HepG2 (cell line): Measurements from ENCODE around the gene BAG3. TPM values are rescaled to one million over a fixed set of nuclear protein-coding genes. Genes with fewer than 3 reads are reported as not detected.

ENCODE experiments used
- DNMT1 ChIP-seq: sonication (generic); formaldehyde crosslinking; IDR thresholded peaks from 2 replicates; pipeline ENCODE4 v1.5.1; 2020; ENCODE audit warnings: mild to moderate bottlenecking, missing genetic modification reagents
- ELF3 ChIP-seq: IDR thresholded peaks from 2 replicates; pipeline ENCODE4 v1.6.1; 2016; ENCODE audit warnings: missing genetic modification reagents, missing compliant biosample characterization
- FOSL1 ChIP-seq: sonication (generic); formaldehyde crosslinking; IDR thresholded peaks from 2 replicates; pipeline ENCODE4 v1.9.0; 2021; ENCODE audit warnings: missing genetic modification reagents, borderline replicate concordance
- MIER3 ChIP-seq: IDR thresholded peaks from 2 replicates; pipeline ENCODE4 v1.6.1; 2016; ENCODE audit warnings: missing compliant biosample characterization, borderline replicate concordance
- MIXL1 ChIP-seq: IDR thresholded peaks from 2 replicates; pipeline ENCODE4 v1.6.1; 2016
- MLLT10 ChIP-seq: sonication (generic); formaldehyde crosslinking; IDR thresholded peaks from 2 replicates; pipeline ENCODE4 v1.4.0; 2020; ENCODE audit warnings: missing genetic modification reagents
- NR1H2 ChIP-seq: sonication (generic); formaldehyde crosslinking; IDR thresholded peaks from 2 replicates; pipeline ENCODE4 v1.8.1; 2022; ENCODE audit warnings: low read depth, missing genetic modification reagents, borderline replicate concordance
- POLR2G ChIP-seq: fragments of 200-400 bp; formaldehyde crosslinking; IDR thresholded peaks from 2 replicates; pipeline ENCODE4 v1.6.1; 2018; ENCODE audit warnings: mild to moderate bottlenecking, low read depth, low read length, moderate library complexity
- SMAD1 ChIP-seq: sonication (generic); formaldehyde crosslinking; IDR thresholded peaks from 2 replicates; pipeline ENCODE4 v1.4.0; 2020; ENCODE audit warnings: missing genetic modification reagents, low read depth, mild to moderate bottlenecking, borderline replicate concordance
- STAG1 ChIP-seq: sonication (generic); formaldehyde crosslinking; IDR thresholded peaks from 2 replicates; pipeline ENCODE4 v1.4.0; 2020; ENCODE audit warnings: missing genetic modification reagents
- ZNF12 ChIP-seq: sonication (generic); formaldehyde crosslinking; IDR thresholded peaks from 2 replicates; pipeline ENCODE4 v1.5.0; 2020; ENCODE audit warnings: missing genetic modification reagents
- ZNF329 ChIP-seq: sonication (generic); formaldehyde crosslinking; IDR thresholded peaks from 2 replicates; pipeline ENCODE4 v1.9.0; 2021; ENCODE audit warnings: low read depth, mild to moderate bottlenecking, missing genetic modification reagents
- polyA plus RNA-seq, 8 experiments: library from polyadenylated mRNA; depleted of rRNA in 3 of 8; stranded (reverse) in 7 of 8; unstranded in 1 of 8; fragments of >200 nt; fragmentation: Illumina TruSeq in 4 of 8; extraction: Trizol in 4 of 8; gene quantifications; 2 replicates each; pipeline versions ENCODE4 v1.2.1 to v1.2.3, GENCODE V29; 2011 to 2016; ENCODE audit warnings: low read depth in 4 of 8, missing spikeins in 1 of 8, mixed read lengths in 1 of 8; ENCODE audit not compliant: insufficient read depth in 1 of 8
- total RNA-seq, 5 experiments: library from RNA; depleted of rRNA; stranded (reverse); fragments of >200 nt; fragmentation: Illumina TruSeq; extraction: Trizol; gene quantifications; 2 replicates each; pipeline ENCODE4 v1.2.3, GENCODE V29; 2016; ENCODE audit warnings: low read depth in 1 of 5
- TF ChIP-seq, protein P1 (sequence below): IDR thresholded peaks from 2 replicates; pipeline ENCODE4 v1.6.1; 2016; ENCODE audit warnings: mild to moderate bottlenecking
- TF ChIP-seq, protein P2 (sequence below): sonication (generic); formaldehyde crosslinking; IDR thresholded peaks from 2 replicates; pipeline ENCODE4 v1.8.0; 2022; ENCODE audit warnings: missing genetic modification reagents, mild to moderate bottlenecking, inconsistent platforms, borderline replicate concordance
- TF ChIP-seq, protein P3 (sequence below), 2 experiments: sonication (generic) in 1 of 2; formaldehyde crosslinking in 1 of 2; IDR thresholded peaks; 2 replicates each; pipeline versions ENCODE4 v1.4.0 to v1.6.1; 2016 to 2020; ENCODE audit warnings: borderline replicate concordance in 1 of 2, low read depth in 1 of 2, mild to moderate bottlenecking in 1 of 2, missing genetic modification reagents in 1 of 2
- TF ChIP-seq, protein P4 (sequence below): sonication (generic); formaldehyde crosslinking; IDR thresholded peaks from 2 replicates; pipeline ENCODE4 v1.4.0; 2020; ENCODE audit warnings: low read depth, mild to moderate bottlenecking, missing genetic modification reagents

Gene BAG3
- total and polyA plus RNA-seq, 2 of the 13 experiments (the other 11 are each of a cell fraction or from before 2014, with no cell fraction given): 2.9 to 6.7 TPM

DNA sequence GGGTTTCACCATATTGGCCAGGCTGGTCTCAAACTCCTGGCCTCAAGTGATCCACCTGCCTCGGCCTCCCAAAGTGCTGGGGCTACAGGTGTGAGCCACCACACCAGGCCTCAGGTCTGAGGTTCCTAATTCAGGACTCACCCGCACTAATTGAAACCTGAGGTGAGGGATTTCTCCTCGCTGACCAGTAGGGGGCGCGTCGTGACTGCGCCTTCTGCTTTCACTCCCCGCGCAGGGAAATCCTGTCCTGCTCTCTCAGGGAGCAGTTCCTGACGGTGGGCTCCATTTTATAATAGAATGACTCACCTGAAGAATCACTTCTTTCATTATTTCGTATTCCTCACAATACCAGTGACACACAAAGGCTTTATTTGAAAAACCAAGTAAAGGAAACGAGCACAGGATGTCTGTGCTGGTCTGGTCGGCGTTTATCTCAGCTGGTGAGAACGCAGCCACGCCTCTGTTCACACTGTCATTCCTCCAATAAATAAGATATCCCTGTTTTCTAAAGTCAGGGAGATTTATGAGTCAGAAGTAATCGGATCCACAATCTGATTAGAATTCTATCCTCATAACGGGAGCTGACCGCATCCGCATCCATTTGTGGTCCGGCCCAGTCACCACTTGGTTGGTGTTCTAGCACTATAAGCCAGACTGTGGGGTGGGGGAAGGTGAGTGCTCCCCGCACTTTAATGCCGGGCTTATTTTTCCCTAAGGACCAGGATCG lies 35.4 kb downstream of the BAG3 start (continued):
- TF ChIP-seq, protein P1, sequence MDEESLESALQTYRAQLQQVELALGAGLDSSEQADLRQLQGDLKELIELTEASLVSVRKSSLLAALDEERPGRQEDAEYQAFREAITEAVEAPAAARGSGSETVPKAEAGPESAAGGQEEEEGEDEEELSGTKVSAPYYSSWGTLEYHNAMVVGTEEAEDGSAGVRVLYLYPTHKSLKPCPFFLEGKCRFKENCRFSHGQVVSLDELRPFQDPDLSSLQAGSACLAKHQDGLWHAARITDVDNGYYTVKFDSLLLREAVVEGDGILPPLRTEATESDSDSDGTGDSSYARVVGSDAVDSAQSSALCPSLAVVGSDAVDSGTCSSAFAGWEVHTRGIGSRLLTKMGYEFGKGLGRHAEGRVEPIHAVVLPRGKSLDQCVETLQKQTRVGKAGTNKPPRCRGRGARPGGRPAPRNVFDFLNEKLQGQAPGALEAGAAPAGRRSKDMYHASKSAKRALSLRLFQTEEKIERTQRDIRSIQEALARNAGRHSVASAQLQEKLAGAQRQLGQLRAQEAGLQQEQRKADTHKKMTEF (CRISPR knock-in tag): peak; percentile 25; the same call in 1 of the 2 replicates
- TF ChIP-seq SMAD1 (CRISPR knock-in tag) (no peak), ZNF12 (CRISPR knock-in tag) (no peak), ELF3 (peak; percentile 34; the same call in 1 of the 2 replicates), DNMT1 (CRISPR knock-in tag) (no peak), MIER3 (CRISPR knock-in tag) (peak; percentile 27; the same call in 1 of the 2 replicates), MLLT10 (CRISPR knock-in tag) (no peak), ZNF329 (CRISPR knock-in tag) (0 out of 2 replicates have a peak, but pooled peaks have one; percentile 35), FOSL1 (CRISPR knock-in tag) (no peak), STAG1 (peak; percentile 96), POLR2G (no peak), NR1H2 (no peak), MIXL1 (CRISPR knock-in tag) (peak; percentile 70; the same call in 1 of the 2 replicates)
- TF ChIP-seq, protein P2, sequence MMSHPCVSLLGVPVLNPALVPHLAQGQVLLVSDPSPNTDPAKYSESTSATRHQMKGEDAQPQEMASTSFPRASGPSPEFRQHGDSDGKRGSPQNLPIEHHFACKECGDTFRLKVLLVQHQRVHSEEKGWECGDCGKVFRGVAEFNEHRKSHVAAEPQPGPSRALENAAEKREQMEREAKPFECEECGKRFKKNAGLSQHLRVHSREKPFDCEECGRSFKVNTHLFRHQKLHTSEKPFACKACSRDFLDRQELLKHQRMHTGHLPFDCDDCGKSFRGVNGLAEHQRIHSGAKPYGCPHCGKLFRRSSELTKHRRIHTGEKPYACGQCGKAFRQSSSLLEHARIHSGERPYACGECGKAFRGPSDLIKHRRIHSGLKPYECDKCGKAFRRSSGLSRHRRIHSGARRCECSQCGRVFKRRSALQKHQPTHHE (CRISPR knock-in tag): no peak
- TF ChIP-seq, protein P3, sequence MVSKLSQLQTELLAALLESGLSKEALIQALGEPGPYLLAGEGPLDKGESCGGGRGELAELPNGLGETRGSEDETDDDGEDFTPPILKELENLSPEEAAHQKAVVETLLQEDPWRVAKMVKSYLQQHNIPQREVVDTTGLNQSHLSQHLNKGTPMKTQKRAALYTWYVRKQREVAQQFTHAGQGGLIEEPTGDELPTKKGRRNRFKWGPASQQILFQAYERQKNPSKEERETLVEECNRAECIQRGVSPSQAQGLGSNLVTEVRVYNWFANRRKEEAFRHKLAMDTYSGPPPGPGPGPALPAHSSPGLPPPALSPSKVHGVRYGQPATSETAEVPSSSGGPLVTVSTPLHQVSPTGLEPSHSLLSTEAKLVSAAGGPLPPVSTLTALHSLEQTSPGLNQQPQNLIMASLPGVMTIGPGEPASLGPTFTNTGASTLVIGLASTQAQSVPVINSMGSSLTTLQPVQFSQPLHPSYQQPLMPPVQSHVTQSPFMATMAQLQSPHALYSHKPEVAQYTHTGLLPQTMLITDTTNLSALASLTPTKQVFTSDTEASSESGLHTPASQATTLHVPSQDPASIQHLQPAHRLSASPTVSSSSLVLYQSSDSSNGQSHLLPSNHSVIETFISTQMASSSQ (IDR thresholded peaks at IDR 0.05; ENCODE audit: low read depth): no peak
- TF ChIP-seq, protein P3 (CRISPR knock-in tag; IDR thresholded peaks at IDR 0.05; ENCODE audit: borderline replicate concordance): no peak
- TF ChIP-seq, protein P4, sequence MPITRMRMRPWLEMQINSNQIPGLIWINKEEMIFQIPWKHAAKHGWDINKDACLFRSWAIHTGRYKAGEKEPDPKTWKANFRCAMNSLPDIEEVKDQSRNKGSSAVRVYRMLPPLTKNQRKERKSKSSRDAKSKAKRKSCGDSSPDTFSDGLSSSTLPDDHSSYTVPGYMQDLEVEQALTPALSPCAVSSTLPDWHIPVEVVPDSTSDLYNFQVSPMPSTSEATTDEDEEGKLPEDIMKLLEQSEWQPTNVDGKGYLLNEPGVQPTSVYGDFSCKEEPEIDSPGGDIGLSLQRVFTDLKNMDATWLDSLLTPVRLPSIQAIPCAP (CRISPR knock-in tag): no peak
